Measurements from ENCODE around the gene TMEM101.

DNA sequence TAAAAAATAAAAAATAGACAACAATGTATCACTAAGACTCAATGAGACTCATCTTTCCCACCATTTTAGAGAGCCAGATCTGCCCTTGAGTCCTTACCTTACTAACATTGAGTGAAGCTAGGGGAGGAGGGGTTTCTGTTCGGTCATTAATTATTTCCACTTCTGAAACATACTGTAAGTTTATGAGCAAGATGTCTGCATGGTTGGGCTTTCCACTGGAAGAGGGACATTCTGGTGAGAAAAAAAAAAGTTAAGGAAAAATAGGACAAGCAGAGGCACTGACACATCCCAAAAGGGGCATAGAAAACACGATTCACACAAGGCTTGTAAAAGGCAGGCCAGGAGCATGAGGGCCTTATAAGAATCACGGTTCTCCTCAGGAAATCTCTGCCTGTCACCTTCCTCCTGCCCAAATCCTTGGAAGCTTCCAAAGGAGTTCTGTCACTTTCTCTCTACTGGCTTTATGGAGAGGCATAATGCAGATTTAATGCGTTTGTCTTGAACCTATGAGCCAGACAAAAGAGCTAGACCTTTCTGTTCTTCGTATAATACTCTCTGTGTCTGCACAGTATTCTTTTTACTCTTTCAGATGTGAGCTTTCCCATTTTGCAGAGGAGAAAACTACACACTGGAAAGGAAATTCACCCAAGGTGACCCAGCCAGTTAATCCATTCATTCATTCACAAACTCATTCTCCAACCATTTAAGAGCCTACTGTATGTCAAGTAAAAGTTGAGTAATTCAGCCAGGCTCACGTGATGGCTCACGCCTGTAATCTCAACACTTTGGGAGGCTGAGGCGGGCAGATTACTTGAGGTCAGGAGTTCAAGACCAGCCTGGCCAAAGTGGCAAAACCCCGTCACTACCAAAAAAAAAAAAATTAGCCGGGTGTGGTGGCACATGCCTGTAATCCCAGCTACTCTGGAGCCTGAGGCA is 49.2 kb upstream of the TMEM101 start:
- TF ChIP-seq POLR2A (IDR thresholded peaks at IDR 0.05; ENCODE audit: low read length) (no peak), GATA1 (IDR thresholded peaks at IDR 0.05; ENCODE audit: low read depth, low read length) (no peak)

All from erythroblast (primary cell).